Measurements from ENCODE around the gene TWSG1.
"Not testable (repeated sequence)": the region's sequence is repeated elsewhere in the genome, so short reads cannot be mapped to it uniquely, and the experiment has no call there.

The TWSG1 gene

GRCh38 chr18:9380621-9381395, 46.2 kb downstream of the TWSG1 start:
- DNase-seq (ENCODE audit: insufficient read length, low spot score) = no peak
- no peak for FAIRE-seq

GRCh38 chr18:9386879-9387278, 52.3 kb downstream of the TWSG1 start:
- DNase-seq (ENCODE audit: insufficient read length, low spot score) = no peak
- FAIRE-seq = no peak

GRCh38 chr18:9387891-9388290, 53.3 kb downstream of the TWSG1 start:
- no peak for FAIRE-seq
- DNase-seq (ENCODE audit: insufficient read length, low spot score) = no peak

- DNase-seq (ENCODE audit: insufficient read length, low spot score) (no peak), FAIRE-seq (no peak)
Observed at GRCh38 chr18:9389706-9390105, 55.1 kb downstream of the TWSG1 start.

- FAIRE-seq (no peak), DNase-seq (ENCODE audit: insufficient read length, low spot score) (no peak)
Observed at GRCh38 chr18:9392726-9393125, 58.2 kb downstream of the TWSG1 start.

GRCh38 chr18:9394046-9394445, 59.5 kb downstream of the TWSG1 start:
- DNase-seq (ENCODE audit: insufficient read length, low spot score) = no peak
- FAIRE-seq = no peak

- no peak for DNase-seq (ENCODE audit: insufficient read length, low spot score)
- FAIRE-seq = no peak
Observed at GRCh38 chr18:9400197-9400596, 65.6 kb downstream of the TWSG1 start.

- no peak for FAIRE-seq
- DNase-seq (ENCODE audit: insufficient read length, low spot score) = no peak
Observed at GRCh38 chr18:9401176-9401575, 66.6 kb downstream of the TWSG1 start.

GRCh38 chr18:9402358-9403007, 67.9 kb downstream of the TWSG1 start:
- DNase-seq (ENCODE audit: insufficient read length, low spot score); FAIRE-seq: not testable (repeated sequence)

GRCh38 chr18:9403795-9404564, 69.4 kb downstream of the TWSG1 start:
- FAIRE-seq (no peak), DNase-seq (ENCODE audit: insufficient read length, low spot score) (no peak)

GRCh38 chr18:9404565-9405060, 70.0 kb downstream of the TWSG1 start:
- FAIRE-seq (no peak), DNase-seq (ENCODE audit: insufficient read length, low spot score) (peak; percentile 36)

GRCh38 chr18:9405130-9405529, 70.6 kb downstream of the TWSG1 start:
- no peak for FAIRE-seq
- DNase-seq (ENCODE audit: insufficient read length, low spot score) = no peak

- no peak for FAIRE-seq
- no peak for DNase-seq (ENCODE audit: insufficient read length, low spot score)
Observed at GRCh38 chr18:9405977-9406376, 71.4 kb downstream of the TWSG1 start.

GRCh38 chr18:9410515-9410914, 75.9 kb downstream of the TWSG1 start:
- no peak for DNase-seq (ENCODE audit: insufficient read length, low spot score)
- no peak for FAIRE-seq

GRCh38 chr18:9413576-9413975, 79.0 kb downstream of the TWSG1 start:
- FAIRE-seq (no peak), DNase-seq (ENCODE audit: insufficient read length, low spot score) (peak; percentile 52)

GRCh38 chr18:9416563-9417072, 82.0 kb downstream of the TWSG1 start:
- FAIRE-seq (no peak), DNase-seq (ENCODE audit: insufficient read length, low spot score) (no peak)

- FAIRE-seq (no peak), DNase-seq (ENCODE audit: insufficient read length, low spot score) (no peak)
Observed at GRCh38 chr18:9417073-9417851, 82.7 kb downstream of the TWSG1 start.

GRCh38 chr18:9418047-9418690, 83.6 kb downstream of the TWSG1 start:
- FAIRE-seq (no peak), DNase-seq (ENCODE audit: insufficient read length, low spot score) (no peak)

- DNase-seq (ENCODE audit: insufficient read length, low spot score) (no peak), FAIRE-seq (no peak)
Observed at GRCh38 chr18:9419956-9420631, 85.5 kb downstream of the TWSG1 start.
